NCI-H128 (cell line): ENCODE data around the gene KRT39.
"Not testable (repeated sequence)": the region's sequence is repeated elsewhere in the genome, so short reads cannot be mapped to it uniquely, and the experiment has no call there.

ENCODE experiments used
- DNase-seq: peaks from one replicate; lab custom pipeline; 2025; ENCODE audit not compliant: unreplicated experiment; lab: John Stamatoyannopoulos, UW

KRT39 gene

GRCh38 chr17:40966848-40967247 is at the start of gene KRT39:
Gene KRT39 (minus strand): TSS chr17:40966948. CDS start chr17:40966856, 92 bp downstream.
- DNase-seq, result no peak

GRCh38 chr17:41015454-41015853 is 48.7 kb upstream of the KRT39 start:
- DNase-seq, result no peak

GRCh38 chr17:41013606-41014005 is 46.9 kb upstream of the KRT39 start:
- no peak for DNase-seq

- DNase-seq, result no peak
These were observed 46.4 kb upstream of the KRT39 start for GRCh38 chr17:41013181-41013580.

- DNase-seq, result no peak
These were observed 45.8 kb upstream of the KRT39 start for GRCh38 chr17:41012326-41013120.

- no peak for DNase-seq
These were observed 43.7 kb upstream of the KRT39 start for GRCh38 chr17:41010441-41010840.

- no peak for DNase-seq
These were observed 43.2 kb upstream of the KRT39 start for GRCh38 chr17:41009936-41010335.

- no peak for DNase-seq
These were observed 42.6 kb upstream of the KRT39 start for GRCh38 chr17:41009301-41009760.

- DNase-seq, result peak; percentile 3
These were observed 42.1 kb upstream of the KRT39 start, which contains the start of gene KRTAP3-1 for GRCh38 chr17:41008811-41009210. Gene KRTAP3-1 (minus strand): TSS chr17:41009128. CDS start chr17:41009074, 54 bp downstream.

GRCh38 chr17:41004397-41004796 is 37.6 kb upstream of the KRT39 start:
- DNase-seq, result no peak

GRCh38 chr17:41003926-41004325 is 37.2 kb upstream of the KRT39 start:
- DNase-seq, result no peak

- no peak for DNase-seq
These were observed 36.1 kb upstream of the KRT39 start for GRCh38 chr17:41002814-41003213.

GRCh38 chr17:41001795-41002194 is 35.0 kb upstream of the KRT39 start:
- no peak for DNase-seq

- not testable (repeated sequence) for DNase-seq
These were observed 32.8 kb upstream of the KRT39 start, which contains the start of gene KRTAP3-2 for GRCh38 chr17:40999563-40999962. Gene KRTAP3-2 (minus strand): TSS chr17:40999906. CDS start chr17:40999853, 53 bp downstream.

- DNase-seq, result no peak
These were observed 30.6 kb upstream of the KRT39 start for GRCh38 chr17:40997361-40997760.

- no peak for DNase-seq
These were observed 30.1 kb upstream of the KRT39 start for GRCh38 chr17:40996829-40997228.

GRCh38 chr17:40995116-40995515 is 28.4 kb upstream of the KRT39 start:
- DNase-seq, result no peak

GRCh38 chr17:40993839-40994238 is 27.1 kb upstream of the KRT39 start, which contains the start of gene KRTAP3-3:
Gene KRTAP3-3 (minus strand): TSS chr17:40994164. CDS start chr17:40994097, 67 bp downstream.
- no peak for DNase-seq

- no peak for DNase-seq
These were observed 26.3 kb upstream of the KRT39 start for GRCh38 chr17:40993084-40993483.

- DNase-seq, result no peak
These were observed 25.9 kb upstream of the KRT39 start for GRCh38 chr17:40992666-40993065.

GRCh38 chr17:40986920-40987319 is 20.2 kb upstream of the KRT39 start:
- no peak for DNase-seq

- no peak for DNase-seq
These were observed 17.5 kb upstream of the KRT39 start, which contains the start of gene KRT40 for GRCh38 chr17:40984226-40984625. Gene KRT40 (minus strand): TSS chr17:40984326. CDS start chr17:40984273, 53 bp downstream.
